Measurements from ENCODE around the gene OAS2.

Gene OAS2

DNA sequence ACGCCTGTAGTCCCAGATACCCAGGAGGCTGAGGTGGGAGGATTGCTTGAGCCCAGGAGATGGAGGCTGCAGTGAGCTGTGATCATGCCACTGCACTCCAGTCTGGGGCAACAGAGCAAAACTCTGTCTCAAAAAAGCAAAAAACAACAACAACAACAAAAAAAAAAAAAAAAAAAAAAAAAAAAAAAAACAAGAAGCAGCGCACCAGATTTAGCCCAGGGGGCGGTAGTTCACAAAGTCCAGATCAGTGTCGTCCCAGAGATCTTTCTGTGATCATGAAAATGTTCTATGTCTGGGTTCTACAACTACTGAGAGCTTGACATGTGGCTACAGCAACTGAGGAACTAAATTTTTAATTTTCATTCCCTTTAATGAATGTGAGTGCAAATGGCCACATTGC is 27.4 kb downstream of the OAS2 start:
- Histone ChIP-seq H3K9me3 (ENCODE audit: severe bottlenecking) (no peaks in the 10 kb centered on the region), H3K4me1 (ENCODE audit: insufficient read depth, poor library complexity, severe bottlenecking) (no peaks in the 10 kb centered on the region), H3K4me3 (ENCODE audit: severe bottlenecking) (no peak overlapping the region), H3K27ac (ENCODE audit: poor library complexity, severe bottlenecking) (no peak overlapping the region), H3K27me3 (ENCODE audit: insufficient read depth, poor library complexity, severe bottlenecking) (no peaks in the 10 kb centered on the region), H3K36me3 (ENCODE audit: low read depth) (no peaks in the 10 kb centered on the region)
- no peak for DNase-seq (ENCODE audit: low spot score)
- peak; percentile 42 for TF ChIP-seq CTCF (IDR thresholded peaks at IDR 0.05; ENCODE audit: poor library complexity, severe bottlenecking)
- ATAC-seq (ENCODE audit: low read depth) = no peak

DNA sequence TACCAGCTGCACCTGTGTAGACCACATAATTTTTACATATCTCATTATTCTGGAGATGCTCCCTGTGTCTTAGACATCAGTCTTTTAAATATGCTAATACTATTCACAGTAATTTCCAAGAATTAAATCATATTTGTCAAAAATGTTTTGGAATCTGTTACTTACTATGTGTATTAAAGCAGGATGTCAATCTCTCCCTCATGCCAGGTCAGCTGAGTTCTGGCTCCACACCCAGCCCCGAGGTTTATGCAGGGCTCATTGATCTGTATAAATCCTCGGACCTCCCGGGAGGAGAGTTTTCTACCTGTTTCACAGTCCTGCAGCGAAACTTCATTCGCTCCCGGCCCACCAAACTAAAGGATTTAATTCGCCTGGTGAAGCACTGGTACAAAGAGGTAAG is 27.9 kb downstream of the OAS2 start:
- Histone ChIP-seq H3K4me1 (ENCODE audit: insufficient read depth, poor library complexity, severe bottlenecking) (no peaks in the 10 kb centered on the region), H3K9me3 (ENCODE audit: severe bottlenecking) (peaks cover 2% of the 10 kb centered on the region), H3K36me3 (ENCODE audit: low read depth) (no peaks in the 10 kb centered on the region), H3K4me3 (ENCODE audit: severe bottlenecking) (no peak overlapping the region), H3K27me3 (ENCODE audit: insufficient read depth, poor library complexity, severe bottlenecking) (no peaks in the 10 kb centered on the region), H3K27ac (ENCODE audit: poor library complexity, severe bottlenecking) (no peak overlapping the region)
- no peak for TF ChIP-seq CTCF (IDR thresholded peaks at IDR 0.05; ENCODE audit: poor library complexity, severe bottlenecking)
- DNase-seq (ENCODE audit: low spot score) (no peak), ATAC-seq (ENCODE audit: low read depth) (no peak)

- H3K4me3 ChIP-seq (ENCODE audit: severe bottlenecking) = no peak overlapping the region
- no peaks in the 10 kb centered on the region for H3K27me3 ChIP-seq (ENCODE audit: insufficient read depth, poor library complexity, severe bottlenecking)
- ATAC-seq (ENCODE audit: low read depth) (no peak), DNase-seq (ENCODE audit: low spot score) (no peak)
- H3K27ac ChIP-seq (ENCODE audit: poor library complexity, severe bottlenecking) = peak overlapping the region; percentile 9
- TF ChIP-seq CTCF (IDR thresholded peaks at IDR 0.05; ENCODE audit: poor library complexity, severe bottlenecking) = no peak
- no peaks in the 10 kb centered on the region for H3K4me1 ChIP-seq (ENCODE audit: insufficient read depth, poor library complexity, severe bottlenecking)
- peaks cover 7% of the 10 kb centered on the region for H3K9me3 ChIP-seq (ENCODE audit: severe bottlenecking)
- no peaks in the 10 kb centered on the region for H3K36me3 ChIP-seq (ENCODE audit: low read depth)
Observed at GRCh38 chr12:113006641-113007040, 28.3 kb downstream of the OAS2 start.

DNA sequence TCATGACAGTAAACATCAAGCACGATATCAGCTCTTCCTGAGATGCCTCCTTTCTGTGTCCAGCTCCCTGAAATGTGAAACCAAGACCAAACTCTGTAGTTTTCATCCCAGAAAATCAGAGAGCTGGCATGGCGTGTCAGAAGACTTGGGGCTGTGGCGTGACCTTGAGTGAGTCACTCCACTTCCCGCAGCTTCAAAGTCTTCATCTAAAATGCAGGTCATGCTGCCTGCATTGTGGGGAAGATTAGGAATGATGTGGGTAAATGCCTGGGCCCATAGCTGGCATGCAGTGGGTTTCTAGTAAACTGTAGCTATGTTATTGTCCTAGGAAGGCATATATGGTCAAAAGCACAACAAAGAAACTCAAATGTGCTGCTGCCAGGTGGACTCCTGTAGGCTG is 28.8 kb downstream of the OAS2 start:
- Histone ChIP-seq H3K9me3 (ENCODE audit: severe bottlenecking) (peaks cover 7% of the 10 kb centered on the region), H3K27me3 (ENCODE audit: insufficient read depth, poor library complexity, severe bottlenecking) (no peaks in the 10 kb centered on the region), H3K4me1 (ENCODE audit: insufficient read depth, poor library complexity, severe bottlenecking) (no peaks in the 10 kb centered on the region), H3K36me3 (ENCODE audit: low read depth) (no peaks in the 10 kb centered on the region), H3K4me3 (ENCODE audit: severe bottlenecking) (no peak overlapping the region), H3K27ac (ENCODE audit: poor library complexity, severe bottlenecking) (peak overlapping the region; percentile 9)
- no peak for DNase-seq (ENCODE audit: low spot score)
- ATAC-seq (ENCODE audit: low read depth) = peak; percentile 75
- TF ChIP-seq CTCF (IDR thresholded peaks at IDR 0.05; ENCODE audit: poor library complexity, severe bottlenecking) = no peak

GRCh38 chr12:113010701-113011100 is 32.4 kb downstream of the OAS2 start:
- no peak for TF ChIP-seq CTCF (IDR thresholded peaks at IDR 0.05; ENCODE audit: poor library complexity, severe bottlenecking)
- DNase-seq (ENCODE audit: low spot score) (no peak), ATAC-seq (ENCODE audit: low read depth) (no peak)
- H3K4me1 ChIP-seq (ENCODE audit: insufficient read depth, poor library complexity, severe bottlenecking) = no peaks in the 10 kb centered on the region
- H3K27me3 ChIP-seq (ENCODE audit: insufficient read depth, poor library complexity, severe bottlenecking) = no peaks in the 10 kb centered on the region
- no peak overlapping the region for H3K27ac ChIP-seq (ENCODE audit: poor library complexity, severe bottlenecking)
- H3K9me3 ChIP-seq (ENCODE audit: severe bottlenecking) = peaks cover 7% of the 10 kb centered on the region
- H3K4me3 ChIP-seq (ENCODE audit: severe bottlenecking) = no peak overlapping the region
- no peaks in the 10 kb centered on the region for H3K36me3 ChIP-seq (ENCODE audit: low read depth)
